KMS-11 (cell line): ENCODE measurements around the gene COMMD10.

Experiments used
- H2AFZ ChIP-seq: fragments of 200-600 bp; sonication (generic); 2 replicates; pipeline ENCODE4 v1.6.1; 2016; ENCODE audit warnings: antibody characterized with exemption, mixed run types, low read depth
- H3K27ac ChIP-seq: fragments of 200-600 bp; sonication (generic); 2 replicates; pipeline ENCODE4 v1.6.1; 2016; ENCODE audit warnings: mild to moderate bottlenecking, mixed run types
- H3K27me3 ChIP-seq: fragments of 200-600 bp; sonication (generic); 2 replicates; pipeline ENCODE4 v1.6.1; 2017; ENCODE audit warnings: mild to moderate bottlenecking, low read depth, mixed run types, moderate library complexity; ENCODE audit not compliant: insufficient read depth
- H3K36me3 ChIP-seq: fragments of 200-600 bp; sonication (generic); 2 replicates; pipeline ENCODE4 v1.6.1; 2017; ENCODE audit warnings: mild to moderate bottlenecking, mixed run types; ENCODE audit not compliant: insufficient read depth
- H3K4me1 ChIP-seq: fragments of 200-600 bp; sonication (generic); 2 replicates; pipeline ENCODE4 v1.6.1; 2016; ENCODE audit warnings: mild to moderate bottlenecking, low read depth, mixed run types; ENCODE audit not compliant: poor library complexity, severe bottlenecking
- H3K4me2 ChIP-seq: fragments of 200-600 bp; sonication (generic); 2 replicates; pipeline ENCODE4 v1.7.0; 2016; ENCODE audit warnings: mild to moderate bottlenecking, mixed run types
- H3K4me3 ChIP-seq: fragments of 200-600 bp; sonication (generic); IDR thresholded peaks from 2 replicates; pipeline ENCODE4 v1.6.1; 2017; ENCODE audit warnings: low read depth, low read length, mixed read lengths; ENCODE audit not compliant: insufficient read depth
- H3K79me2 ChIP-seq: fragments of 200-600 bp; sonication (generic); 2 replicates; pipeline ENCODE4 v1.6.1; 2016; ENCODE audit warnings: low read depth, mixed run types; ENCODE audit not compliant: insufficient read depth
- H3K9ac ChIP-seq: fragments of 200-600 bp; sonication (generic); 2 replicates; pipeline ENCODE4 v1.6.1; 2016; ENCODE audit warnings: mild to moderate bottlenecking, mixed run types
- H4K20me1 ChIP-seq: fragments of 200-600 bp; sonication (generic); 2 replicates; pipeline ENCODE4 v1.6.1; 2016; ENCODE audit warnings: mild to moderate bottlenecking, mixed run types; ENCODE audit not compliant: insufficient read depth
- TF ChIP-seq, protein P1 (sequence below): fragments of 200-600 bp; sonication (generic); conservative IDR thresholded peaks from 2 replicates; pipeline ENCODE4 v1.6.1; 2017; ENCODE audit warnings: low read depth, mild to moderate bottlenecking, antibody characterized with exemption, low read length, moderate library complexity, mixed read lengths

COMMD10 gene

DNA sequence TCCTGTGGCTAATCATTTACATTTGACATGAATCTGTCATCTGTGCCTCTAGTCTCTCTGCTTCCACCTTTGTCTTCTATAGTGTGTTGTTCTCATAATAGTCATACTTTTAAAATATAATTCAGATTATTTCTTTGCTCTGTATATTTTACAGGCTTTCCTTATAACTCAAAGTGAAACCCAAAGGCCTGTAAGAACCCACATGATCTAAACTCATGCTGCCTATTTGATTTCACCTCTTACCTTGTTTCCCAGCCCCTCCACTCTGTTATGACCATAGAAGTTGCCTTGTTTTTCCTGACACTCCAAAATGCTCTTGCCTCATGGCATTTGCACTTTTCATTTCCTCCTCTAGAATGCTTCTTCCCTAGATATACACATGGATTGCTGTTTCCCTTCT, 74.2 kb downstream of the COMMD10 start:
- TF ChIP-seq, protein P1, sequence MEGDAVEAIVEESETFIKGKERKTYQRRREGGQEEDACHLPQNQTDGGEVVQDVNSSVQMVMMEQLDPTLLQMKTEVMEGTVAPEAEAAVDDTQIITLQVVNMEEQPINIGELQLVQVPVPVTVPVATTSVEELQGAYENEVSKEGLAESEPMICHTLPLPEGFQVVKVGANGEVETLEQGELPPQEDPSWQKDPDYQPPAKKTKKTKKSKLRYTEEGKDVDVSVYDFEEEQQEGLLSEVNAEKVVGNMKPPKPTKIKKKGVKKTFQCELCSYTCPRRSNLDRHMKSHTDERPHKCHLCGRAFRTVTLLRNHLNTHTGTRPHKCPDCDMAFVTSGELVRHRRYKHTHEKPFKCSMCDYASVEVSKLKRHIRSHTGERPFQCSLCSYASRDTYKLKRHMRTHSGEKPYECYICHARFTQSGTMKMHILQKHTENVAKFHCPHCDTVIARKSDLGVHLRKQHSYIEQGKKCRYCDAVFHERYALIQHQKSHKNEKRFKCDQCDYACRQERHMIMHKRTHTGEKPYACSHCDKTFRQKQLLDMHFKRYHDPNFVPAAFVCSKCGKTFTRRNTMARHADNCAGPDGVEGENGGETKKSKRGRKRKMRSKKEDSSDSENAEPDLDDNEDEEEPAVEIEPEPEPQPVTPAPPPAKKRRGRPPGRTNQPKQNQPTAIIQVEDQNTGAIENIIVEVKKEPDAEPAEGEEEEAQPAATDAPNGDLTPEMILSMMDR, result no peak
- H3K27ac ChIP-seq, result no peak overlapping the region

DNA sequence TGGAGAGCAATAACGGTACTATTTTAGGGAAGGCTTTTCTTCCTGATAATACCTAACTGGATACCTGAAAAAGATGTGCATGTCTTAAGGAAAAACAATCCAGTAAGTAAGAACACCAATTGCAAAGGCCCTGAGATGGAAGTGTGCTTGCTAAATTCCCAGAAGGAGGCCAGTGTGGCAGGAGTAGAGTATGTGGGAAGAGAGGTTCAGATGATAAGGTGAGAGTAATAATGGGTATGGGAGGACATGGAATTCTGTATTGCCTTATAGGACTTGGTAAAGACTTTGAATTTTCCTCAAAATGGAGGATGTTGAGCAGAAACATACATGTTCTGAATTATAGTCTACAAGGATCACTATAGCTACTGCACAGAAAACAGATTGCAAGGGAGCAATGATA, 89.3 kb downstream of the COMMD10 start:
- no peaks in the 10 kb centered on the region for H3K79me2 ChIP-seq
- H4K20me1 ChIP-seq, result no peaks in the 10 kb centered on the region
- no peak overlapping the region for H3K27ac ChIP-seq
- no peak overlapping the region for H3K4me3 ChIP-seq
- H3K36me3 ChIP-seq, result no peaks in the 10 kb centered on the region
- H3K4me1 ChIP-seq, result no peaks in the 10 kb centered on the region
- H3K27me3 ChIP-seq, result no peaks in the 10 kb centered on the region
- no peak overlapping the region for H3K4me2 ChIP-seq
- no peak overlapping the region for H3K9ac ChIP-seq
- H2AFZ ChIP-seq, result no peak overlapping the region
- TF ChIP-seq, protein P1, result no peak

More for the DNA sequence above, 74.2 kb downstream of the COMMD10 start:
- H3K79me2 ChIP-seq, result no peaks in the 10 kb centered on the region
- no peaks in the 10 kb centered on the region for H3K27me3 ChIP-seq
- no peak overlapping the region for H3K4me3 ChIP-seq
- no peak overlapping the region for H3K4me2 ChIP-seq
- no peaks in the 10 kb centered on the region for H3K36me3 ChIP-seq
- H4K20me1 ChIP-seq, result no peaks in the 10 kb centered on the region
- H3K9ac ChIP-seq, result no peak overlapping the region
- H2AFZ ChIP-seq, result no peak overlapping the region
- H3K4me1 ChIP-seq, result no peaks in the 10 kb centered on the region

DNA sequence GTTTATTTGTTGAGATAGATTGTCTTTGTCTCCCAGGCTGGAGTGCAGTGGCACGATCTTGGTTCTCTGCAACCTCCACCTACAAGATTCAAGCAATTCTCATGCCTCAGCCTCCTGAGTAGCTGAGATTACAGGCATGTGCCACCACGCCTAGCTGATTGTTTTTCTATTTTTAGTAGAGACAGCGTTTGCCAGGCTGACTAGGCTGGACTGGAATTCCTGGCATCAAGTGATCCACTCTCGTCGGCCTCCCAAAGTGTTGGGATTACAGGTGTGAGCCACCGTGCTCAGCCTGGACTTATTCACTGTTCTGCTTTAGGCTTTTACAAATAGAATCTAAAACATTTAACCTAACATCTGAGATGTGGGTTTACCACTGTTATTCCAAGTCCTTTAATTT, 91.3 kb downstream of the COMMD10 start:
- TF ChIP-seq, protein P1, result no peak
- Histone ChIP-seq H3K4me2 (no peak overlapping the region), H3K27me3 (no peaks in the 10 kb centered on the region), H4K20me1 (no peaks in the 10 kb centered on the region), H3K4me1 (no peaks in the 10 kb centered on the region), H3K9ac (no peak overlapping the region), H2AFZ (no peak overlapping the region), H3K27ac (no peak overlapping the region), H3K79me2 (no peaks in the 10 kb centered on the region), H3K4me3 (no peak overlapping the region), H3K36me3 (no peaks in the 10 kb centered on the region)

DNA sequence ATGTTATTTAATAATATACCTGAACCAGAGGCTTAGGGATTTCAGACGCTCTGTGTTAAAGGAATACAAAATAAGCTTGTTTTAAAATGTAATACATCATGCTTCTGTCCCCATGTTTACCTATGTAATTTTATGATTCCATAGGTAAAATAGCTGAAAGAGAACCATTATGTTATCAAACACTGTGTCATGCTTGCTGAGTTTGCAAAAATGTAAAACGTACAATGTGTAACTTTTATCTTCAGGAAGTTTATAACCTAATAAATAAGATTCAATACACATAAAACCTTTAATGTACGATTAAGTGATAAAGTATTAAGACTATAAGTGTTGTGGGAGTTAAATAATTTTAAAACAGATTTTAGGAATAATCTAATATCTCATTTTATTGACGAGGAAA, 94.1 kb downstream of the COMMD10 start:
- Histone ChIP-seq H3K36me3 (no peaks in the 10 kb centered on the region), H3K79me2 (no peaks in the 10 kb centered on the region)
- TF ChIP-seq, protein P1, result no peak

More for the DNA sequence above, 94.1 kb downstream of the COMMD10 start:
- Histone ChIP-seq H3K4me3 (no peak overlapping the region), H3K27me3 (no peaks in the 10 kb centered on the region), H3K9ac (no peak overlapping the region), H2AFZ (no peak overlapping the region), H3K4me1 (no peaks in the 10 kb centered on the region), H3K27ac (no peak overlapping the region), H3K4me2 (no peak overlapping the region), H4K20me1 (no peaks in the 10 kb centered on the region)
